GM21423 (cell line): ENCODE results near the gene HSPB6.
"Not testable (repeated sequence)": the region's sequence is repeated elsewhere in the genome, so short reads cannot be mapped to it uniquely, and the experiment has no call there.

Source experiments
- ATAC-seq: cut with Tn5 transposase; IDR thresholded peaks from one replicate; pipeline ENCODE4 v1.9.1; 2021; ENCODE audit warnings: mild to moderate bottlenecking, moderate library complexity; ENCODE audit not compliant: unreplicated experiment

Gene HSPB6

GRCh38 chr19:35786299-35787160 is 29.7 kb upstream of the HSPB6 start:
- ATAC-seq, result no peak

- ATAC-seq, result no peak
Observed at GRCh38 chr19:35785339-35785627, 28.5 kb upstream of the HSPB6 start.

DNA sequence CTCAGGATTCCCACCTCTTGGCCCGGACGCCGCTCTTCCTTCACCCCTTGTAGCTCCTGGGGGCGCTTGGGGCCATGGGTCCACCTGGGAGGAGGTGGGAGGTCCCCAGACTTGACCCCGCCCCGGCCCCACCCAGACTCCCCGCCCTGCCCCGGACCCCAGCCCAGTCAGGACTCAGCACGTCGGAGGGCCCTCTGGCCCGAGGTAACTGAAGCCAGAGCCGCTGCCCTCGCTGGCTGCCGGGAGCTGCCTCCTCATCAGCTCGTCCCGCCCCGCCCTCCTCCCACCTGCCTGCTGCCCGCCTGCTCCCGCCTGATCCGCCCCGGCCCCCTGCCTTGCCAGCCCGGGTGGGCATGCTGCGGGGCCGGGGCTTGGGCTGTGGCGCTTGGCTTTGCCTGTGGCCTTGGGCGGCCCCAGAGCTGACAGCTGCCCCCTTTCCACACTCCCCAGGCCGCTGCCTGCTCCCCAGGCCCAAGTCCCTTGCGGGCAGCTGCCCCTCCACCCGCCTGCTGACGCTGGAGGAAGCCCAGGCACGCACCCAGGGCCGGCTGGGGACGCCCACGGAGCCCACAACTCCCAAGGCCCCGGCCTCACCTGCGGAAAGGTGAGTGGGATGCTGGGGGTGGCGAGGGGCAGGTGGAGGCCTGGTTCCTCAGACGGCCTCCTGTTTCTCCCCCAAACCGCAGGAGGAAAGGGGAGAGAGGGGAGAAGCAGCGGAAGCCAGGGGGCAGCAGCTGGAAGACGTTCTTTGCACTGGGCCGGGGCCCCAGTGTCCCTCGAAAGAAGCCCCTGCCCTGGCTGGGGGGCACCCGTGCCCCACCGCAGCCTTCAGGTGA is 27.9 kb upstream of the HSPB6 start:
- ATAC-seq, result no peak

GRCh38 chr19:35783469-35784434 is 26.9 kb upstream of the HSPB6 start:
- ATAC-seq, result no peak

DNA sequence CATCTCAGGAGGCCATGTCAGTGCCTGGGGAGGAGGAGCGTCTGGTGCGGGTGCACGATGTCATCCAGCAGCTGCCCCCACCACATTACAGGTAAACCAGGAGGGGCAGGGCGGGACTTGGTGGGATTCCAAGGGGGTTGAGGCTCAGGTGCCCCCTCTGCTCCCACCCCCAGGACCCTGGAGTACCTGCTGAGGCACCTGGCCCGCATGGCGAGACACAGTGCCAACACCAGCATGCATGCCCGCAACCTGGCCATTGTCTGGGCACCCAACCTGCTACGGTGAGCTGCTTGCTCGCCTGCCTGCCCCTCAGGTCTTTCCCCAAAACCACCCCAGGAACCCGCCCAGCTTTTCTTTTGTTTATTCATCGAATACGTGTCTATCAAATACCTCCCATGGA is 25.8 kb upstream of the HSPB6 start:
- ATAC-seq, result no peak

GRCh38 chr19:35781650-35782049 is 24.8 kb upstream of the HSPB6 start:
- no peak for ATAC-seq

DNA sequence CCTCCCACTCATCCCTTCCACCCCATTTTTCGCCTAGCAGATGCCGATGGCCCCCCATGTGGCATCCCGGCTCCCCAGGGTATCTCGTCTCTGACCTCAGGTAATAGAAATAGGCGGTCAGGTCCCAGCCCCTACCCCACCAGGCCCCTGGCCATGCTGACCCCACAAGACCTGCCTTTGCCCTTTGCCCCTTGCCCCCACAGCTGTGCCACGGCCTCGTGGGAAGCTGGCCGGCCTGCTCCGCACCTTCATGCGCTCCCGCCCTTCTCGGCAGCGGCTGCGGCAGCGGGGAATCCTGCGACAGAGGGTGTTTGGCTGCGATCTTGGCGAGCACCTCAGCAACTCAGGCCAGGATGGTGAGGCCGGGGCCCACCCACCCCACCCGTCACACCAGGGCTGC is 23.9 kb upstream of the HSPB6 start:
- no peak for ATAC-seq

- no peak for ATAC-seq
Observed at GRCh38 chr19:35780058-35780457, 23.2 kb upstream of the HSPB6 start.

DNA sequence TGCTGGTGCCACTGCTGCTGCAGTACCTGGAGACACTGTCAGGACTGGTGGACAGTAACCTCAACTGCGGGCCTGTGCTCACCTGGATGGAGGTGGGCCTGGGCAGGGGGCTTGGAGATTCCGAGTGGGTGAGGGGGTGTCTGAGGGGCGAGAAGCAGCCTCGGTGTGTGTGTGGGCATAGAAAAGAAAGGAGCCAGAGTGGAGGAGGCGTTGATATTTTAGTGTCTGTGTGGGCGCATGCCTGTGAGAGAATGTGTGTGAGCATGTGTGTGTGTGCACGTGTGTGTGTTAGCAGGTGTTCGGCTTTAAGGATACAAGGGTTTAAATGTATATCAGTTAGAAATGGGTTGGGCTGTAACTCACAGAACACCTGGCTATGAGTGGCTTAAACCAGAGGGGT is 22.2 kb upstream of the HSPB6 start:
- ATAC-seq, result no peak

GRCh38 chr19:35777961-35778360 is 21.1 kb upstream of the HSPB6 start:
- ATAC-seq, result no peak

DNA sequence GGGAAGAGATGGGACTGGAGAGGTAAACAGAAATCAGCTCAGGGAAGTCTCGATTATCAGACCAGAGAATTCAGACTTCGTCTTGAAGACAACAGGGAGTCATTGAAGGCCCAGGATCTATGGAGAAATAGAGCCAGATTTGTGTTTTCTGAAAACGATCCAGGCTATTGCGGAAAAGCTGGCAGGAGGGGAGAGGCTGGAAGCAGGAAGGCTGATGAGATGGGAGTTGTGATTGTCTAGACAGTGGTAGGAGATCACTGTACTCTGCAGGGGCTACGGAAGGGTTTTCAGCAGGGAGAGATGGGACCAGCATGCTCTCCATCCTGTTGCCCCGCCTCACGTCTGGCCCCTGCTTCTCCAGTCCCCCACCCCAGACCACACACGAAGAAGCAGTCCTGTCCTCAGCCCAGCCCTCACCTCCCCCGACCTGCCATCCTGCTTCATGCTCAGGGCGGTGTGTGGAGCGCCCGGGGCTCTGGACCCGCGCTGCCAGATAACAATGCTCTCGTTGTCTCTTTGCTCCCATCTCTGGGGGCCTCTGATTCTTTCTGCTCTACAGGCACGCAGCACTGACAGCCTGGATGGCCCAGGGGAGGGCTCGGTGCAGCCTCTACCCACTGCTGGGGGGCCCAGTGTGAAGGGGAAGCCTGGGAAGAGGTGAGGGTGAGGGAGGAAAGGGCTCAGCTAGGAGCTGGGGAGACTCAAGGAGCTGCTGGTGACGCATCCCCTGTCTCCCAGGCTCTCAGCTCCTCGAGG is 20.4 kb upstream of the HSPB6 start:
- no peak for ATAC-seq

DNA sequence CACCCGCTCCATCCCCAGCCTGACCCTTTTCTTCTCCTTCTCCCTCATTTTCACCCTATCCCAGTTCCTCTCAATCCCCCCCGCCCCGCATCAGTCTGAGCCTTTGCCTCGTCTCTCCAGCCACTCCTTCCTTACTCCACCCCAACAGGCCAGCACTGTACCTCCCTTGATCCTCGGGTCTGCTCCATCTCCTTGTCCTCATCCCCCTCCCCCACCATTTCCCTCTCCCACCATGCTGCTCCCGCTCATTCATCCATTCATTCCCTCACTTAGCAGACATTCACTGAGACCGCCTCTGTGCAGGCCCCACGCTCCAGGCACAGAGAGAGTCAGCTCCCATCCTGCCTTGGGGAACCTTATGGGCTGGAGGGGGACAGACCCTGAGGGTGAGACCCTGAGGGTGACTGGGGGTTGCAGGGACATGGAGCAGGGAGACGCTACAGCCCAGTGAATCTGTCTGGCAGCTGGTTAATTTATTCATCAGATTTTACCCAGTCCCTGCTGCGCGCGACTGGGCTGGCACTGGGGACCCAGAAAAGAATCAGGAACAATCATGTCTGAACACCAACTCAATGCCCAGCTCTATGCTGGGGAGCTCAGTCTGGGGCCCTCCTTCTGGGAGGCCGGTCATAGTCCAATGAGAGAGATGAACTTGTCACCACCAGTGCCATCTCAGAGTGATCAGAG is 19.4 kb upstream of the HSPB6 start:
- no peak for ATAC-seq

DNA sequence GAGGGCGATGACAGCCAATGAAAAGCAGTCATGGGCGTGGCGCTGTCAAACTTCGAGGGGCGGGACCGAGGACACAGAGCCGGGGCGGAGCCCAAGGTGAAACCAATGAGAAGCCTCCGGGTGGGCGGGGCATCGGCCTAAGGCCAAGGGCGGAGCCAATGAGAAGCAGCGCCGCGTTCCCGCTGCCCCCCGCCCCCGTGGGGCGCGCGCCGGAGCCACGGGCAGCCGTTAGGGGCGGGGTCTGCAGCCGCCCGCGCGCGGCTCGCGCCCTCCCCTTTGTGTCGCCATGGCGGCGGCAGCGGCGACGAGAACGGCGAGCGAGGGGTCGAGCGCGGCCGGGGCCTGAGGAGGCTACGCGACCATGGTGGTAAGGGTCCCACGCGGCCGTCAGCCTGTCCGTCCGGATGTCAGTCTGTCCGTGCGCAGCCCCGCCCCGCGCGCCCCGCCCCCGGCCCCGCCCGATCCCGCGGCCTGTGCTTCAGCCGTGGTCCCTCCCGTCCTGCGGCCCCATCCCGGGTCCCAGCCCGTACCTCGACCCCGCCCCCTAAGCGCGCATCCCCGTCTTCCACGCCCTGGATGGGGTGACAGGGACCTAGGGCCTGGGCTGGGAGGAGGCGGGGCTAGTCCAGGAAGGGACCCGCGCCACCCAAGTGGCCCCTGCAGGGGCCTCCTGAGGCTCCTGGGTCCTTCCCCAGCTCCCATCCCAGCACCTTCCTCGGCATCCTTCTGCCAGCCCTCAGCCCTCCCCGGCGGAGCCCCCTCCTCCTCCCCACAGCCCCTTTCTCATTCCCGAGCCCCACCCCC is 18.7 kb upstream of the HSPB6 start, which contains the start of gene ARHGAP33:
Gene ARHGAP33 (plus strand): TSS at position 267 of the 804 bp plus-strand sequence. CDS start 95 bp downstream, at position 362.
- ATAC-seq, result peak; percentile 87

DNA sequence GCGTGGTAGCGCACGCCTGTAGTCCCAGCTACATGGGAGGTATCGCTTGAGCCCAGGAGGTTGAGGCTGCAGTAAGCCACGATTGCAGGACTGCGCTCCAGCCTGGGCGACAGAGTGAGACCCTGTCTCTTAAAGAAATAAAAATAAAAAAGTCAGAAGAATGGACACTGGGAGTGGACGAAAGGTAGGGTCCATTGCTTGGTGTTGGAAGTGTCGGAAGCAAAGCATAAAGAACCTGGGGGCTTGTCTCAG is 18.1 kb upstream of the HSPB6 start:
- ATAC-seq, result no peak

- no peak for ATAC-seq
Observed at GRCh38 chr19:35774274-35775045, 17.6 kb upstream of the HSPB6 start.

DNA sequence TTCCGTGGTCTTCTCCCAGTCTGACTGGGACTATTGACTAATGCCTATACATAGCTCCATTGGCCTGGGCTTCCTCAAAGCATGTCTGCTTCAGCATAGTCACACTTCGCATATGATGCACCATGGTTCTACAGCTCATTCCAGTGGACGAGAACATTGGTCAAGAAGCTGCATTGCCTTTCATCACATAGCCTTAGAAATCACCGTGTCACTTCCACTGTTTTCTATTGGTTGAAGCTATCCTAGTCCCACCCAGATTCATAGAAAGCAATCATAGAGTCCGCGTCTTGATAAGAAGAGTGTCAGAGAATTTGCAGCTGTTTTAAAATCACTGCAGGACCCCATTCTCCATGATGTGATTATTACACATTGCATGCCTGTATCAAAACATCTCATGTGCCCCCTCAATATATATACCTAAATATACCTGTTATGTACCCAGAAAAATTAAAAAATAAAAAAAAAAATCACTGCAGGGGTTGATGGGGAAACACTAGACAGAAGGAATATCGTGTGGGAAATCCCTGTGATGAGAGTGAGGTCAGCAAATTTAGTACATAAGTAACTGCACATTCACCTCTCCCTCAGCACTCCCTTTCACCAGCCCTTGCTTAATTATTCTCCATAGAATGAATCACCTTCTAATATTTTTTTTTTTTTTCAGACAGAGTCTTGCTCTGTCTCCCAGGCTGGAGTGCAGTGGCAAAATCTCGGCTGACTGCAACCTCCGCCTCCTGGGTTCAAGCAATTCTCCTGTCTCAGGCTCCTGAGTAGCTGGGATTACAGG is 16.4 kb upstream of the HSPB6 start:
- ATAC-seq, result no peak

DNA sequence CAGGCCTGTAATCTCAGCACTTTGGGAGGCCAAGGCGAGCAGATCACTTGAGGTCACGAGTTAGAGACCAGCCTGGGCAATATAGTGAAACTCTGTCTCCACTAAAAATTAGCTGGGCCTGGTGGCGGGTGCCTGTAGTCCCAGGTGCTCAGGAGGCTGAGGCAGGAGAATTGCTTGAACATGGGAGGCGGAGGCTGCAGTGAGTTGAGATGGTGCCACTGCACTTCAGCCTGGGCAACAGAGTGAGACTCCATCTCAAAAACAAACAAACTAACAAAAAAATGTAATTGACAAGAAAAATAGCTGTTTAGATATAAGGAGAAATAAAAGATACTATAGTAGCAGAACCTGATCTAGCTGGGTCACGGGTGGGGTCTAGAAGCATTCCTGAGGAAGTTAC is 15.5 kb upstream of the HSPB6 start:
- not testable (repeated sequence) for ATAC-seq

GRCh38 chr19:35768082-35768421 is 11.2 kb upstream of the HSPB6 start:
- ATAC-seq, result no peak
